Endothelial cell of umbilical vein (primary cell): ENCODE data around the gene YTHDF1. TPM values are rescaled to one million over a fixed set of nuclear protein-coding genes. Genes with fewer than 3 reads are reported as not detected.

ENCODE experiments used
- BruUV-seq: library from RNA; stranded (reverse); fragments of 400-500 nt; replicated peaks from 2 replicates; lab custom pipeline; 2021; lab: Mats Ljungman, UMichigan
- CTCF ChIA-PET: fragments of 300-600, 350-600 bp; sonication (Branson Sonifier 250); formaldehyde crosslinking; loops from one replicate; lab custom pipeline; 2021; ENCODE audit warnings: antibody characterized with exemption, inconsistent platforms; lab: Charles Lee
- POLR2A ChIA-PET: fragments of 300-600, 350-600 bp; sonication (Branson Sonifier 250); formaldehyde crosslinking; loops from one replicate; lab custom pipeline; 2021; ENCODE audit warnings: antibody characterized with exemption, inconsistent platforms; lab: Charles Lee
- DNase-seq: peaks from one replicate; pipeline ENCODE4 v3.0.0-alpha.2; 2011; ENCODE audit warnings: low read depth, low spot score
- FAIRE-seq: peaks from 2 replicates; lab custom pipeline; 2011; peaks lifted over from hg19 to GRCh38; lab: Jason Lieb, UNC
- H2AFZ ChIP-seq: 2 replicates; pipeline ENCODE4 v1.6.0; 2012; ENCODE audit warnings: low read depth, low read length, control low read depth, inconsistent platforms
- H3K27ac ChIP-seq: 2 replicates; pipeline ENCODE4 v1.5.1; 2011; ENCODE audit warnings: low read depth, mild to moderate bottlenecking, control low read depth, low read length, moderate library complexity; ENCODE audit not compliant: insufficient read depth
- H3K27me3 ChIP-seq, 2 experiments: 2 replicates each; pipeline versions ENCODE4 v1.6.0 to v1.6.1; 2011; ENCODE audit warnings: low read length in 2 of 2, mixed read lengths in 1 of 2; ENCODE audit not compliant: control insufficient read depth in 2 of 2, insufficient read depth in 2 of 2
- H3K36me3 ChIP-seq, 2 experiments: 2 replicates in 1 of 2; 3 replicates in 1 of 2; pipeline ENCODE4 v1.5.1; 2011; ENCODE audit warnings: low read length in 2 of 2, mild to moderate bottlenecking in 1 of 2, moderate library complexity in 1 of 2; ENCODE audit not compliant: control insufficient read depth in 2 of 2, insufficient read depth in 2 of 2; ENCODE audit errors: extremely low read depth in 1 of 2
- H3K4me1 ChIP-seq: 3 replicates; pipeline ENCODE4 v1.5.1; 2011; ENCODE audit warnings: mild to moderate bottlenecking, low read length; ENCODE audit not compliant: control insufficient read depth, insufficient read depth; ENCODE audit errors: extremely low read depth
- H3K4me2 ChIP-seq: 2 replicates; pipeline ENCODE4 v1.6.1; 2011; ENCODE audit warnings: low read length, control low read depth, mixed read lengths; ENCODE audit not compliant: insufficient read depth
- H3K4me3 ChIP-seq, 3 experiments: fragments of 200-600 bp in 1 of 3; sonication (generic), shearing (Covaris generic) in 1 of 3; replicated peaks in 1 of 3; 2 replicates each; pipeline ENCODE4 v1.5.1; 2011 to 2016; ENCODE audit warnings: control low read depth in 3 of 3, low read length in 3 of 3, mild to moderate bottlenecking in 2 of 3, inconsistent platforms in 1 of 3, low read depth in 1 of 3, moderate library complexity in 1 of 3; ENCODE audit not compliant: insufficient read depth in 1 of 3
- H3K79me2 ChIP-seq: 2 replicates; pipeline ENCODE4 v1.6.0; 2012; ENCODE audit warnings: low read length, inconsistent platforms; ENCODE audit not compliant: control insufficient read depth, insufficient read depth
- H3K9ac ChIP-seq: replicated peaks from 2 replicates; pipeline ENCODE3; 2011; ENCODE audit warnings: low read length, control low read depth; ENCODE audit not compliant: insufficient read depth; ENCODE audit errors: extremely low read depth
- H3K9me1 ChIP-seq: replicated peaks from 3 replicates; pipeline ENCODE4 v1.6.0; 2011; ENCODE audit warnings: mild to moderate bottlenecking, low read length; ENCODE audit not compliant: control insufficient read depth, insufficient read depth; ENCODE audit errors: extremely low read depth
- H3K9me3 ChIP-seq: replicated peaks from 2 replicates; pipeline ENCODE4 v1.5.1; 2012; ENCODE audit warnings: low read length, inconsistent platforms; ENCODE audit not compliant: control insufficient read depth, insufficient read depth
- H4K20me1 ChIP-seq: replicated peaks from 2 replicates; pipeline ENCODE3; 2011; ENCODE audit warnings: mild to moderate bottlenecking, low read length; ENCODE audit not compliant: control insufficient read depth, insufficient read depth; ENCODE audit errors: extremely low read depth
- EZH2 ChIP-seq: IDR thresholded peaks from 2 replicates; pipeline ENCODE4 v1.6.1; 2012; ENCODE audit warnings: borderline replicate concordance, low read depth, mild to moderate bottlenecking, moderate library complexity, low read length, inconsistent platforms; ENCODE audit not compliant: severe bottlenecking
- FOS ChIP-seq: IDR thresholded peaks from 2 replicates; pipeline ENCODE4 v1.6.1; 2011; ENCODE audit warnings: mild to moderate bottlenecking, low read length, moderate library complexity, borderline replicate concordance; ENCODE audit not compliant: insufficient read depth
- GATA2 ChIP-seq: IDR thresholded peaks from 2 replicates; pipeline ENCODE4 v1.7.0; 2011; ENCODE audit warnings: low read depth, mild to moderate bottlenecking, moderate library complexity, mixed read lengths, low read length; ENCODE audit not compliant: insufficient read length, insufficient read depth
- JUN ChIP-seq: IDR thresholded peaks from 2 replicates; pipeline ENCODE4 v1.6.1; 2011; ENCODE audit warnings: borderline replicate concordance, low read depth; ENCODE audit not compliant: insufficient read length, insufficient read depth
- MYC ChIP-seq: IDR thresholded peaks from one replicate; pipeline ENCODE4 v1.6.1; 2011; ENCODE audit warnings: mild to moderate bottlenecking, low read depth, low read length
- POLR2A ChIP-seq: IDR thresholded peaks from 2 replicates; pipeline ENCODE4 v1.6.1; 2012; ENCODE audit warnings: low read depth, mild to moderate bottlenecking, control low read depth, low read length
- POLR2AphosphoS5 ChIP-seq: IDR thresholded peaks from 2 replicates; pipeline ENCODE4 v1.6.1; 2012; ENCODE audit warnings: low read depth, mild to moderate bottlenecking, control low read depth, low read length, moderate library complexity; ENCODE audit not compliant: insufficient read depth
- dilution Hi-C: fragments of 300-500 bp; cut with MboI; formaldehyde crosslinking; loops from one replicate; pipeline ENCODE4 v1.15.0; 2019; ENCODE audit warnings: low sequenced_read_pairs; ENCODE audit not compliant: extremely low pct_ligation_motif_present
- intact Hi-C: fragments of 100-400 bp; cut with micrococcal nuclease; formaldehyde crosslinking; loops from one replicate; pipeline ENCODE4 v1.10.0; 2022
- polyA plus RNA-seq, 4 experiments: library from polyadenylated mRNA; depleted of rRNA in 3 of 4; stranded (reverse) in 3 of 4; unstranded in 1 of 4; fragments of >200 nt; gene quantifications; 2 replicates each; pipeline versions ENCODE4 v1.2.1 to v1.2.3, GENCODE V29; 2011 to 2012; ENCODE audit warnings: missing spikeins in 1 of 4
- total RNA-seq: library from RNA; stranded (reverse); gene quantifications from 2 replicates; pipeline ENCODE4 v1.2.3, GENCODE V29; 2021
- TF ChIP-seq, protein P1 (sequence below): IDR thresholded peaks from 2 replicates; pipeline ENCODE4 v1.6.1; 2011; ENCODE audit not compliant: insufficient read depth, insufficient read length
- TF ChIP-seq, protein P2 (sequence below), 2 donors: IDR thresholded peaks; 1 replicate in 1 of 2; 2 replicates in 1 of 2; pipeline ENCODE4 v1.5.1; 2011; ENCODE audit warnings: low read length in 2 of 2, mild to moderate bottlenecking in 2 of 2, moderate library complexity in 2 of 2, control low read depth in 1 of 2, inconsistent platforms in 1 of 2, low read depth in 1 of 2; ENCODE audit not compliant: insufficient read depth in 1 of 2; ENCODE audit errors: extremely low read depth in 1 of 2

The YTHDF1 gene
- total and polyA plus RNA-seq, 2 donors (not counting 3 experiments of a cell fraction or from before 2014, with no cell fraction given): 25.2 to 44.4 TPM

DNA sequence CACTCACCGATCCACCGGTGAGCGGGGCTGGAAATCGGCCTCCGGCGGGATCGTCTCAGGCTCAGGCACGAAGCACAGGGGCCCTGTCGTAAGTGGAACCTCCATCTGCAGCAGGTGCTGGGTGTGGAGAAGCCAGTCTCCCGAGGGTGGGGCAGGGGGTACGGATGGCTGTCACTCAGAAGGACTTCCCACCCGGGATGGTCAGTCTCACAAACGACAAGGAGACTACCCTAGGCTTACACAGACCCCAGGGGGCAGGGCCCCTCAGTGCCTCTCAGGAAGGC lies 27.8 kb downstream of the YTHDF1 start:
- H3K79me2 ChIP-seq: no peaks in the 10 kb centered on the region
- dilution Hi-C loops: no loop called here
- intact Hi-C loops: no loop called here
- H3K36me3 ChIP-seq: no peaks in the 10 kb centered on the region
- TF ChIP-seq EZH2 (no peak), MYC (no peak), GATA2 (no peak), POLR2AphosphoS5 (no peak), FOS (no peak), POLR2A (no peak), JUN (no peak)
- TF ChIP-seq, protein P1, sequence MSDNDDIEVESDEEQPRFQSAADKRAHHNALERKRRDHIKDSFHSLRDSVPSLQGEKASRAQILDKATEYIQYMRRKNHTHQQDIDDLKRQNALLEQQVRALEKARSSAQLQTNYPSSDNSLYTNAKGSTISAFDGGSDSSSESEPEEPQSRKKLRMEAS: no peak
- TF ChIP-seq, protein P2, sequence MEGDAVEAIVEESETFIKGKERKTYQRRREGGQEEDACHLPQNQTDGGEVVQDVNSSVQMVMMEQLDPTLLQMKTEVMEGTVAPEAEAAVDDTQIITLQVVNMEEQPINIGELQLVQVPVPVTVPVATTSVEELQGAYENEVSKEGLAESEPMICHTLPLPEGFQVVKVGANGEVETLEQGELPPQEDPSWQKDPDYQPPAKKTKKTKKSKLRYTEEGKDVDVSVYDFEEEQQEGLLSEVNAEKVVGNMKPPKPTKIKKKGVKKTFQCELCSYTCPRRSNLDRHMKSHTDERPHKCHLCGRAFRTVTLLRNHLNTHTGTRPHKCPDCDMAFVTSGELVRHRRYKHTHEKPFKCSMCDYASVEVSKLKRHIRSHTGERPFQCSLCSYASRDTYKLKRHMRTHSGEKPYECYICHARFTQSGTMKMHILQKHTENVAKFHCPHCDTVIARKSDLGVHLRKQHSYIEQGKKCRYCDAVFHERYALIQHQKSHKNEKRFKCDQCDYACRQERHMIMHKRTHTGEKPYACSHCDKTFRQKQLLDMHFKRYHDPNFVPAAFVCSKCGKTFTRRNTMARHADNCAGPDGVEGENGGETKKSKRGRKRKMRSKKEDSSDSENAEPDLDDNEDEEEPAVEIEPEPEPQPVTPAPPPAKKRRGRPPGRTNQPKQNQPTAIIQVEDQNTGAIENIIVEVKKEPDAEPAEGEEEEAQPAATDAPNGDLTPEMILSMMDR (IDR thresholded peaks at IDR 0.05; ENCODE audit: extremely low read depth in 1 of 2, insufficient read depth in 1 of 2, low read depth in 1 of 2, low read length in 2 of 2): no peak
- no peak overlapping the region for H2AFZ ChIP-seq
- FAIRE-seq (no peak), DNase-seq (no peak)
- no peak overlapping the region for H3K4me2 ChIP-seq
- ChIA-PET POLR2A (no interaction called here), CTCF (interaction anchor here (1.0 to 1.7 kb wide), 2 partner anchors 27 to 35 kb away, joined by 3 to 5 read pairs; no protein-coding TSS in a partner anchor)
- no TSS peak for BruUV-seq
- H4K20me1 ChIP-seq: no peaks in the 10 kb centered on the region
- H3K27me3 ChIP-seq: no peaks in the 10 kb centered on the region
- no peaks in the 10 kb centered on the region for H3K4me1 ChIP-seq
- no peak overlapping the region for H3K27ac ChIP-seq
- no peaks in the 10 kb centered on the region for H3K9me1 ChIP-seq
- H3K4me3 ChIP-seq: no peak overlapping the region
- no peaks in the 10 kb centered on the region for H3K9me3 ChIP-seq
- no peak overlapping the region for H3K9ac ChIP-seq
